NCI-H526 (cell line): Measurements from ENCODE around the gene KCNJ3.

Experiments
- DNase-seq, 2 experiments: peaks; one replicate each; lab custom pipeline; 2025; lab: John Stamatoyannopoulos, UW

Gene KCNJ3

GRCh38 chr2:154698296-154698720 is at the start of gene KCNJ3:
Gene KCNJ3 (plus strand): TSS chr2:154698695. CDS start chr2:154698776, 81 bp downstream.
- peak in 1 of 2 experiments; percentile 23 for DNase-seq

- no peak for DNase-seq
Measured at GRCh38 chr2:154655499-154655898, 43.0 kb upstream of the KCNJ3 start.

- DNase-seq, result no peak
Measured at GRCh38 chr2:154658854-154659253, 39.6 kb upstream of the KCNJ3 start.

- DNase-seq, result no peak
Measured at GRCh38 chr2:154664248-154664647, 34.2 kb upstream of the KCNJ3 start.

- DNase-seq, result no peak
Measured at GRCh38 chr2:154670083-154670482, 28.4 kb upstream of the KCNJ3 start.

- no peak for DNase-seq
Measured at GRCh38 chr2:154673694-154674093, 24.8 kb upstream of the KCNJ3 start.

- DNase-seq, result no peak
Measured at GRCh38 chr2:154677401-154677800, 21.1 kb upstream of the KCNJ3 start.

GRCh38 chr2:154681741-154682140 is 16.8 kb upstream of the KCNJ3 start:
- no peak for DNase-seq

- no peak for DNase-seq
Measured at GRCh38 chr2:154686162-154686561, 12.3 kb upstream of the KCNJ3 start.

GRCh38 chr2:154688373-154688772 is 10.1 kb upstream of the KCNJ3 start:
- no peak for DNase-seq

GRCh38 chr2:154689158-154689557 is 9.3 kb upstream of the KCNJ3 start:
- no peak for DNase-seq

- no peak for DNase-seq
Measured at GRCh38 chr2:154692927-154693326, 5.6 kb upstream of the KCNJ3 start.

GRCh38 chr2:154693741-154694340 is 4.7 kb upstream of the KCNJ3 start:
- no peak for DNase-seq

GRCh38 chr2:154694881-154695280 is 3.6 kb upstream of the KCNJ3 start:
- DNase-seq, result no peak

- no peak for DNase-seq
Measured at GRCh38 chr2:154696369-154696768, 2.1 kb upstream of the KCNJ3 start.

- peak in 1 of 2 experiments; percentile 8 for DNase-seq
Measured at GRCh38 chr2:154696810-154697417, 1.6 kb upstream of the KCNJ3 start.

- DNase-seq, result peak in 1 of 2 experiments; percentile 33
Measured at GRCh38 chr2:154697418-154698252, 860 bp upstream of the KCNJ3 start.

GRCh38 chr2:154698721-154699574 is 453 bp downstream of the KCNJ3 start:
- no peak for DNase-seq

GRCh38 chr2:154699575-154699930 is 1.1 kb downstream of the KCNJ3 start:
- no peak for DNase-seq

- no peak for DNase-seq
Measured at GRCh38 chr2:154700136-154700535, 1.6 kb downstream of the KCNJ3 start.

- no peak for DNase-seq
Measured at GRCh38 chr2:154704991-154705390, 6.5 kb downstream of the KCNJ3 start.

GRCh38 chr2:154706660-154707059 is 8.2 kb downstream of the KCNJ3 start:
- DNase-seq, result no peak
